KOPT-K1 (cell line): ENCODE measurements around the gene MRC1.

Experiments used
- H3K27ac ChIP-seq: fragments of 200-600 bp; sonication (generic); 2 replicates; pipeline ENCODE4 v1.5.1; 2016; ENCODE audit warnings: antibody characterized with exemption, mild to moderate bottlenecking, low read depth, low read length; ENCODE audit not compliant: poor library complexity, severe bottlenecking
- H3K36me3 ChIP-seq: fragments of 200-600 bp; sonication (generic); 2 replicates; pipeline ENCODE4 v1.5.1; 2017; ENCODE audit warnings: antibody characterized with exemption, mild to moderate bottlenecking, low read length, moderate library complexity; ENCODE audit not compliant: insufficient read depth
- H3K9me3 ChIP-seq: fragments of 200-600 bp; sonication (generic); 2 replicates; pipeline ENCODE4 v1.5.1; 2017; ENCODE audit warnings: antibody characterized with exemption, low read length, mild to moderate bottlenecking; ENCODE audit not compliant: insufficient read depth, poor library complexity, severe bottlenecking

Gene MRC1

GRCh38 chr10:17814973-17815372, 5.8 kb downstream of the MRC1 start:
- no peaks in the 10 kb centered on the region for H3K9me3 ChIP-seq
- no peaks in the 10 kb centered on the region for H3K36me3 ChIP-seq
- H3K27ac ChIP-seq: no peak overlapping the region

- Histone ChIP-seq H3K36me3 (no peaks in the 10 kb centered on the region), H3K27ac (no peak overlapping the region), H3K9me3 (no peaks in the 10 kb centered on the region)
These were observed 7.1 kb downstream of the MRC1 start for GRCh38 chr10:17816199-17816598.

- no peaks in the 10 kb centered on the region for H3K9me3 ChIP-seq
- no peak overlapping the region for H3K27ac ChIP-seq
- H3K36me3 ChIP-seq: no peaks in the 10 kb centered on the region
These were observed 8.2 kb downstream of the MRC1 start for GRCh38 chr10:17817316-17817715.

GRCh38 chr10:17817790-17818189, 8.6 kb downstream of the MRC1 start:
- no peak overlapping the region for H3K27ac ChIP-seq
- no peaks in the 10 kb centered on the region for H3K36me3 ChIP-seq

DNA sequence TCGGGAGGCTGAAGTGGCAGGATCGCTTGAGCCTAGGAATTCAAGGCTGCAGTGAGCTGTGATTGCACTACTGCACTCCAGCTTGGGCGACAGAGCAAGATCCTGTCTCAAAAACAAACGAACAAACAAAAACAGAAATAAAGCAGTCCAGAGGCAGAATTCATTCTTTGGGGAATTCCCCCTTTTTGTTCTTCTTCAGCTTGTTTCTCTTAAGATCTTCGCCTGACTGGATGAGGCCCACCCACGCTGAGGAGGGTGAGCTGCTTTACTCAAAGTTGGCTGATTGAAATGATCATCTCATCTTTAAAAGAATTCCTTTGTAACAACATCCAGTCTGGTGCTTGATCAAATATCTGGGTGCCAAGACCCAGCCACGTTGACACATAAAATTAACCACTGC, 10.7 kb downstream of the MRC1 start:
- H3K36me3 ChIP-seq: no peaks in the 10 kb centered on the region
- H3K27ac ChIP-seq: no peak overlapping the region
- H3K9me3 ChIP-seq: no peaks in the 10 kb centered on the region

More at GRCh38 chr10:17817790-17818189, 8.6 kb downstream of the MRC1 start:
- H3K9me3 ChIP-seq: no peaks in the 10 kb centered on the region

DNA sequence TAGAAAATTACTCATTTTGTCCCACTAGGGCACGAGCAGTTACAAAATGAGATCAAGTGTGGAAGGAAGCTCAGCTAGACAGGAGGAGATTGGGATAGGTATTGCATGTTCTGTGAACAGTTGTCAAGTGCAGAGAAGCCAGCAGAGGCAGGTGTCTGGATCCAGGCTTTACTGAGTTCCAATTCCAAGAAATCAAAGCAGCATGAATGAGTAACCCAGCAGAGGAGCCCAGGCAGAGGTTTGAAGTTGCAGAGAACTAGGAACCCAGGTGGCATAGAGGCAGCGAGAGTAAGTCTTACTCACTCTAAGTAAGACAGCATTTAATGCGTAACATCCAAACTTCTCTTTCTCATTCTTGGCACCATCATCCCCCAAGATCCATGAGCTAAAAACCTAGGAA, 11.8 kb downstream of the MRC1 start:
- no peaks in the 10 kb centered on the region for H3K36me3 ChIP-seq
- H3K27ac ChIP-seq: no peak overlapping the region
- H3K9me3 ChIP-seq: no peaks in the 10 kb centered on the region

- no peak overlapping the region for H3K27ac ChIP-seq
These were observed 12.7 kb downstream of the MRC1 start for GRCh38 chr10:17821893-17822292.

DNA sequence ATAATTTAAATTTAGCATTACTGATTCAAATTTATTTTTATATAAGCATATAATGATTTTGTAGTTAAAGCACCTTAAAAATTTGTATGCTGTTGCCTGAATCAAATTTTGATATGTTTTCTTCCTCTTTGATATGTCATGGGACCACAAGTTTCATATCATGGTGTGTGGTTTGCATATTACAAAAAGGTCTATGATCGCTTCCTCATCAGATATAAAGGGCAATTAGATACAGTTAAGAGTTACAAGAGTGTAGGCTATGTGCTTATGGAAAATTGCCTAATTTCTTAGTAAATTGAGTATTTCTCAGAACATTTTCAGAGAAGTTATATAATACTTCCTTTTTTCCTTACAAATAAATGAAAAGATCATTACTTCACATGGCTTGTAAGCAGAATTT, 22.2 kb downstream of the MRC1 start:
- Histone ChIP-seq H3K27ac (no peak overlapping the region), H3K9me3 (no peaks in the 10 kb centered on the region), H3K36me3 (no peaks in the 10 kb centered on the region)

More at GRCh38 chr10:17821893-17822292, 12.7 kb downstream of the MRC1 start:
- H3K36me3 ChIP-seq: no peaks in the 10 kb centered on the region
- no peaks in the 10 kb centered on the region for H3K9me3 ChIP-seq

DNA sequence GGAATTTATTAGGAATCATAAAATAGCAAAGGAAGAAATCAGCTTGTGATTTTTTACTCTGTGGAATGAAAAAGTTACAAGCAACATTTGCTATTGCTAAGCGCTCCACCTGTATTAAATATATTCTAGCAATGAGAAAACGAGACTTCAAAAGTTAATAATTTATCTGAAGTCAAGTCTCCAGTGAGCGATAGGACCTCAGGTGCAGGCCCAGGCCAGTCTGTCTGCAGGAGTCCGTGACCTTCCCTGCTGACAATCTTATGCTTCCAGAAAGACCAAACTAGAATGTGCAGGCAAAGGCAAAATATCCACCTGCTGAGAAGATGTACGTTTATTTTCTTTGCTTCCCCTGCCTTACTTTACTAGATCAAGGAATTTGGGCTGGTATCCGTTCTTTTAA, 22.7 kb downstream of the MRC1 start:
- H3K36me3 ChIP-seq: no peaks in the 10 kb centered on the region

DNA sequence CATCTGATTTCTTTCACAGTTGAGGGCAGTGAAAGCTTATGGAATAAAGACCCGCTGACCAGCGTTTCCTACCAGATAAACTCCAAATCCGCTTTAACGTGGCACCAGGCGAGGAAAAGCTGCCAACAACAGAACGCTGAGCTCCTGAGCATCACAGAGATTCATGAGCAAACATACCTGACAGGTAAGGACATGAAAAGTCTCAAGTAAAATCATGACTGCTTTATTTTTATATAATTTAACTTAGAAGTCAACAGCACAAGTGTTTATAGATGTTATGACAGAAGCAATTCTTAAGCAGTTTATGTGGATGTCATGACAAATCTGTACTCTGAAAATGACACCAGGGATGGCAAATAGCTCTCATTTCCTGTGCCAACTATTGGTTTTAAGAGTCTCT, 24.5 kb downstream of the MRC1 start:
- H3K36me3 ChIP-seq: no peaks in the 10 kb centered on the region
- no peaks in the 10 kb centered on the region for H3K9me3 ChIP-seq
- H3K27ac ChIP-seq: no peak overlapping the region

More for the DNA sequence above, 22.7 kb downstream of the MRC1 start:
- no peaks in the 10 kb centered on the region for H3K9me3 ChIP-seq
- H3K27ac ChIP-seq: no peak overlapping the region

- Histone ChIP-seq H3K27ac (no peak overlapping the region), H3K9me3 (no peaks in the 10 kb centered on the region), H3K36me3 (no peaks in the 10 kb centered on the region)
These were observed 26.5 kb downstream of the MRC1 start for GRCh38 chr10:17835688-17836087.

DNA sequence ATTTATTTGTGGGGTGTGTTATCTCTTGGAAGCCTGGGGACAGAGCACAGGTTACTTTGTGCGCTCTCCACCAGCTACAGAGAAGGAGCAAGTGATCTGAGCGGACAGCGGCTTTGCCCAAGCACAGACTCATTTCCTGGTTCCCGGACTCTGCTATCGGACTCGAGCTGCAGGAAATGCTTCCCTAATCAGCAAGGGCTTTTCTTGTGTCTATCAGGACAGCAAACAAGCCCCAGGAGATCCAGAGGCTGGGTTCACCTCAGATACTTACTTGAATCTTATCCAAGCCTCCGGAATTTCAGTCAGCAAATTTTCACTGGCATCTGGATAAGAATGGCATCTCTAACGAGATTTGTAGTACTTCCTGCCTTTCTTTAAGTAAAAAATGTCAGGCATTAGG, 27.8 kb downstream of the MRC1 start:
- no peak overlapping the region for H3K27ac ChIP-seq
- H3K9me3 ChIP-seq: no peaks in the 10 kb centered on the region
- H3K36me3 ChIP-seq: no peaks in the 10 kb centered on the region

DNA sequence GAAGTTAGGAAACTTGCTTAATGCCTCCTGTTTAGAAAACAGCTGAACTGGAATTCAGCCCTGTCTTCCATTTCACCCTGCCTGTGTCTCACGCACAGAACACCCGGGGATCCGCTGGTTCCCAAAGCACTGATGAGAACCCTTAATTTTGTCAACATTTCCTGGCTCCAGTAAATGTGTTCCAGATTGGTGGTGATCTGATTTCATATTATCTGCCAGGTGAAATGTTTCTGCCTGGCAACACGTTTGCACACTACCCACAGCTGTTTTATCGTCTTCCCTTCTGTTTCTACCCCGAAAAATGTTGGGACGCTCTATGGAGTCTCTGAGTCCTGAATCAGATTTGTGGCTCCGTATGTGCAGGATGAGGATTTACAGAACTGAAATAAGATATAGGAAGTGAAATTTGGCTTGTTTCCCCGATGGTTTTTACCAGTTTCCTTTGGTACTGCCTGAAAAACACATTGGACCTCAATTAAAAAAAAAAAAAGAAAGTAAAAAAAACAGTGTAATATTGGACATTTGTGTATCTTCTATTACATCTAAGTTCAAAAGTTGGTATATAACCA, 29.0 kb downstream of the MRC1 start:
- no peaks in the 10 kb centered on the region for H3K9me3 ChIP-seq
- no peaks in the 10 kb centered on the region for H3K36me3 ChIP-seq
- no peak overlapping the region for H3K27ac ChIP-seq

DNA sequence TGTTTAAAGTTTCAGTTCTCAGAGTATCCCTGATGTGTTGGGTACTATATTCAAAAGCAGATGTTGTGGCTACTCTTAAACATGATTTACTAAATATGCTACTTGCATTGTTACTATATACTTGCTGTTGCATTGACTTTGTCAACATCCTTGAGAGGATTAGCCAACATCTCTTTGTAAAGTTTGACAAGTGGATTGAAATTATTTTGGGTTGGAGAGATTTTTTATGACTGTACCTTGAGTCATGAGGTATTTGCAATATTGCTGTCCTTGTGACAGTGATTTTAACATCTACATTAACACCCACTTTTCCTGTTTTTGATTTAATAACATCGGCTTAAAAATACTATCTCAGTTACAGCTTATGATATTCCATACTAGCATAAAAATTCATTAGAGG, 31.9 kb downstream of the MRC1 start:
- Histone ChIP-seq H3K27ac (no peak overlapping the region), H3K9me3 (no peaks in the 10 kb centered on the region), H3K36me3 (no peaks in the 10 kb centered on the region)

GRCh38 chr10:17842641-17843040, 33.5 kb downstream of the MRC1 start:
- Histone ChIP-seq H3K9me3 (no peaks in the 10 kb centered on the region), H3K36me3 (no peaks in the 10 kb centered on the region)

GRCh38 chr10:17847585-17848296, 38.6 kb downstream of the MRC1 start:
- H3K36me3 ChIP-seq: no peaks in the 10 kb centered on the region
- H3K27ac ChIP-seq: no peak overlapping the region

More at GRCh38 chr10:17842641-17843040, 33.5 kb downstream of the MRC1 start:
- no peak overlapping the region for H3K27ac ChIP-seq

More at GRCh38 chr10:17847585-17848296, 38.6 kb downstream of the MRC1 start:
- H3K9me3 ChIP-seq: no peaks in the 10 kb centered on the region
